GM18873 (cell line): ENCODE results near the gene PLA2G2F.

ENCODE experiments used
- ATAC-seq: cut with Tn5 transposase; IDR thresholded peaks from one replicate; pipeline ENCODE4 v1.9.1; 2021; ENCODE audit warnings: mild to moderate bottlenecking, moderate library complexity, moderate number of reproducible peaks; ENCODE audit not compliant: unreplicated experiment, low FRiP score

PLA2G2F gene

GRCh38 chr1:20166051-20166450 lies 26.9 kb downstream of the PLA2G2F start:
- no peak for ATAC-seq

- ATAC-seq, result no peak
Measured at GRCh38 chr1:20167126-20167525, 28.0 kb downstream of the PLA2G2F start.

- ATAC-seq, result no peak
Measured at GRCh38 chr1:20168564-20169491, 29.7 kb downstream of the PLA2G2F start.

DNA sequence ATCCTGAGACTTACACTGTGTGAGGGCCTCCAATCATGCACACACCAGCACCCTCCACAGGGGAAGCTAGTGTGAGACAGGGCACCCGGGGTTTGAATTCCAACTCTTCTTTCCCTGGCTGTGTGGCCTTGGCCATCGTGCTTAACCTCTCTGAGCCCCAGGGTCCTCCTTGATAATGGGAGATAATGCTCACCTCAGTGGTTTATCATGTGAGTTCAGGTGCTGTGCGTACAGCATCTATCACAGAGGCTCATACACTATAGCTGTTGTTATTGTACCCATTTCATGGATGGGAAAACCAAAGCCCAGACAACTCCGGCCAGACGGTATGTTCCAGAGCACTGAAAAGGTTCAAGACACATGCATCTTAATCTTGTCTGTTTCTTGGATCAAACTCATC lies 30.8 kb downstream of the PLA2G2F start:
- ATAC-seq, result no peak

DNA sequence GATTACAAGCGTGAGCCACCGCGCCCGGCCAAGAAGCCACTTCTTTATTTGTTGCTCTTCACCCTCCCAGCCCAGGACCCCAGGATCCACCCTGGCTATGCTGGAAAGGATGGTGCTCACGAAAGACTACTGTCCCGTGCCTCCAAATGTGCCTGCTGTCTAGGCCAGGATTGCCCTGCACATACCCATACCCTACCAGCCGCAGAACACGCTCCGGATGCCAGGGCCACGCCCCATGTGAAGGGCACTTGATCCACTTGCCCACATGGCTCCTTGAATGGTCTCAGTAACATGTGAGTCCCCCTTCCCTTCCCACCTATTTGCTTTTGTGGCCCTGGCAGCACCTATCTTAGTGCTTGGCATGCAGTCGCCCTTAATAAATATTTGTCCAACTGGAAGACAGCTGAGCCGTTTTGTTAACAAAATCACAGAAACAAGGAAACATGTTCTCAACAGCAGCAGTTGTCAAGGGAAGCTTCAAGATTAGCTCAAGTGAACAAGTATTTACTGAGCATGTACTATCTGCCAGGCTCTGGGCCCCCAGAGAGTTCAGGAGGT lies 33.0 kb downstream of the PLA2G2F start:
- no peak for ATAC-seq

GRCh38 chr1:20174937-20175666 lies 36.0 kb downstream of the PLA2G2F start:
- no peak for ATAC-seq

DNA sequence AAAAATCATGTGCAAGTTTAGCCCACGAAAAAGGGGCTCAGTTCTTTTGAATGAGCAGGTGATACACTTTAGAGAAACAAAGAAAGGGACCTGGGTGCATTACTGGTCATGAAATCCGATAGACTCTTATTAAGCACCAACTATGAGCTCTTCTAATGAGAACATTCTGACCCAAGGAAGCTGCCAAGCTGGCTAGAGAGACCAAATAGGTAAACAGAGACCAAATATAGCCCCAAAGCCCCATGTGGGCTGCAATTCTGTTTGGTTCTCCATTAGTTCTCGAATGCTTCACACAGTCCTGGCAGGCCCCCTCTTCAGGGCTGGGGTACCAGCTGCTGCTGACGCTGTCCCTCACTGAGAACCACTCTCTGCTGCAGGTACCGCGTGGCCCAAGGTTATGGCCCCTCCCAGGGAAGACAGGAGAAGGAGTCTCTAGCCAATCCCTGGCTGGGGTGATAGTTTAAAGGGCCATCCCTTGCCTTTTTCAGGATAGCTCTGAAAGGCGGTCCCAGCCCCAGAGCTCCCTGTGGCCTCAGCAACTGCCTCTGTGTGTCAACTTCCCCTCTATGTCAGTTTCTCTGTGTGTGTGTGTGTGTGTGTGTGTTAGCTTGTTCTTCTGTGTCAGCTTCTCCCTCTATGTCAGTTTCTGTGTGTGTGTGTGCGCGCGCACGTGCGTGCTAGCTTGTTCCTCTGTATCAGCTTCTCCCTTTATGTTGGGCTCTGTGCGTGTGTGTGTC lies 39.7 kb downstream of the PLA2G2F start:
- no peak for ATAC-seq

- no peak for ATAC-seq
Measured at GRCh38 chr1:20179371-20180128, 40.4 kb downstream of the PLA2G2F start.

DNA sequence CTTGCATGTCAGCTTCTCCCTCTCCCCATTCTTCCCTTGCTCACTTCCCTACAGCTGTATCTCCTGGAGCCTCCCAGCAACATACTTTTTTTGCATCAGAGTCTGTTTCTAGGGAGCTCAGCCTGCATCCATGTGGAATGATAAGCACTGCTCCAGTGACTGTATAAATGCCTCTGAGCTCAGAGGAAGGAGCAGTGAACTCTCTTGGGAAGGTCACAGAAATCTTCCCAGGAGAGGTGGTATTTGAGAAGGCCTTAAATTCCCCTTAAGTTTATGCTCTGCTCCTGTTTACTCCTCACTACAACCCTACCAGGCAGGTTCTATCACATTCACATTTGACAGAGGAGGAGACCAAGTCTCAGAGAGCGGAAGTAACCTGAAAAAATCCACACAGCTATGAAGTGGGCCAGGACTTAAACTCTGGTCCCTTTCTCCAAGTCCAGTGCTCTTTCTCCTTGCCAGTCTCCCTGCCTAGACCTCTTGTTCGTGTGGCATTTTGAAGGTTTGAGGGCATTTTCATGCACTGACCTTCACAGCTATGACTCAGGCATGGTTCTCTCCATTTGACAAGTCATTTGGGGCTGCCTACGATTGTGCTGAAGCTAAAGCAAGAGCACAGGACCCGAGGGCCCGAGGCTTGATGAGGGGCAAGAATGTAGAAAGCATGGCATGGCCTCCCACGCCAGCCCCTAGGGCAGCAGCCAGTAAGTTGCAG lies 41.2 kb downstream of the PLA2G2F start:
- ATAC-seq, result no peak

GRCh38 chr1:20180844-20181207 lies 41.7 kb downstream of the PLA2G2F start:
- no peak for ATAC-seq

- ATAC-seq, result no peak
Measured at GRCh38 chr1:20182415-20182814, 43.3 kb downstream of the PLA2G2F start.

DNA sequence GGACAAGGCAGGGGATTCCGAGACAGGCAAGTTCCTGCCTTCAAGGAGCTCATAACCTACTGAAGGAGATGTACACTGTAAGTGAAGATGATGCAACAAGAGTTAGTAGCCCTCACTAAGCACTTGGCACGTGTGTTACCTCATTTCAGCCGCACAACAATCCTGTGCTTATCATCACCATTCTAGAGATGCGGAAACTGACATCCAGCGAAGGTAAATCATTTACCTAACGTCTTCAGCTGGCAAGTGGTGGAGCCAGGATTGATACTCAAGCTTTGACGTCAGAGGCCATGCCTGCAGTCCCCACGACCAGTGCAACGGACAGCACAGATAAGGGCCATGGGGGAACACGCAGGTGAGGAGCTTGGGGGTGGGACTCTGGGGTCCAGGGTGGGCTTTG lies 43.9 kb downstream of the PLA2G2F start:
- ATAC-seq, result no peak

DNA sequence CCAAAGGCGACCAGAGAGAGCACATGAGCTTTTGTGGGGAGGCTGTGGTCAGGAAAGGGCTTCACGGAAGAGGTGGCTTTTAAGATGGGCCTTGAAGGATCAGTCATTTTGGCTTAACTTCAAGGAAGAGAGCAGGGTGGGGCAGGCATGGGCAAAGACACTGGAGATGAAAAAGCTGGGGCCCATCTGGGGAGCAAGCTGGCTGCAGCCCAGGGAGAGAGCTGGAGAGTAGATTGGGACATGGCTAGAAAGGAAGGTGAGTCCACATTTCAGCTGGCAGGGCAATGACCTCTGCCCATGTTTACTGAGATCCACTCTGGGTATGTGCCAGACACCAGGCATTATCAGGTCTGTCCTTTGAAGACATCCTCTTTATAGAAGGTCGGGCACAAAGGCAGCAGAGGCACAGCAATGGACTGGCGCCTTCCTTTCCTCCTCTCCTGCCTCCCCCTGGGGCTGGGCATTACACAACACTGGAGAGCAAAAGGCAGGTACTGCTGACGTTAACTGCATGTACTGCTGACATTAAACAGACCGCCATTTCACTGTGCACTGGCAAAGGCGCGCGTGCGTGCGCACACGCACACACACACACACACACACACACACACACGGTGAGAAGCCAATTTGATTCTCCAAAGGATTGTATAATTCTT lies 44.6 kb downstream of the PLA2G2F start:
- no peak for ATAC-seq

DNA sequence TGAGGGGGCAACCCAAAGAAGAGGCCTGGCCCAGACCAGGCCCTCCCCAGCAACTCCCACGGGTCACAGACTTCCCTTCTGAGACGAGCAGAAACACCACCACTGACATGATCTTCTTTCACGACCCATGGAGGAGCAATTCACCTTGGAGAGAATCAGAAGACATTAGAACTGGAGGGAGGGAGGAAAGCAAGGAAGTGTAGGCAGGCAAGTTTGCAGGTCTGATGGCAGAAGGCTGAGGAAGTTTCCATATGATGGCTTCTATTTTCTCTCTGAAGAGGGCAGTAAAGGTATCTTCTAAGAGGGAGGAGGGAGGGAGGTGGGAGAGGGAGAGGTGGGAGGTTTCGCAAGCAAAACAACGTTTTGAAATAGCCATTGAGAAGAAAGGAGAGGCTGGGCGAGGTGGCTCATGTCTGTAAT lies 45.4 kb downstream of the PLA2G2F start:
- no peak for ATAC-seq

DNA sequence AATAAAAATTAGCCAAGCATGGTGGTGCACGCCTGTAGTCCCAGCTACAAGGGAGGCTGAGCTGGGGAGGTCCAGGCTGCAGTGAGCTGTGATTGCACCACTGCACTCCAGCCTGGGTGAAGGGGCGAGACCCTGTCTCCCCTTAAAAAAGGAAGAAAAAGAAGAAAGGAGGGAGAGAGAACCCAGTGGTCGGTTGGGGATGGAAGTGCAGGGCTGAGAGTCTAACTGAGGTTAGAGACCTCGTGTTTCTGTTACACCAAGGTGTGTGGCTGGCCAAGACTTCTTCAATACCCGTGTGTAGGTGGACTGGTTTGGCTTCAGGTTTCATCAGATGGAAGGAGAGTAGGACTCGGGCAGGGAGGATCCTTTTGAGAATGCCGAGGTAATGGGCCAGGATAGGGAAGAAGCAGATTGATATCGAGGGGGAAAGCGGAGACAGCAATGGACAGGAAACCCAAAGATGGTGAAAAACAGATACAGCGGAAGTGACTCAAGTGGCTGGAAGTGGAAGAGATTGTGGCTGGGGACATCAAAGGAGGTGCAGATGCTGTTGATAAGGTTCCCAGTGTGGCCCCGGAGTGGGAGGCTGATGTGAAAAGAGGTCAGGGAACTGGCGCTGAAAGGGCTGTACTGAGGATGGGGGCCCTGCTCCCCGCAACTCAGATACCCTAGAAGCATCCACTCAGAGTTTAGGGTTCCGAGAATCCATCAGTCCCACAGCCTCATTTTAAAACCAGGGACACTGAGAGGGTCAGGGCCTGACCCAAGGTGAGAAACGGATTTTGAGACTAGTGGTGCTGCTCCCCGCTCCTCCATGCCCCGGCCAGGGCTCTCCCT lies 46.1 kb downstream of the PLA2G2F start:
- ATAC-seq, result no peak

GRCh38 chr1:20185834-20186782 lies 47.0 kb downstream of the PLA2G2F start, which contains the start of the genes PLA2G2C and UBXN10:
Gene PLA2G2C, minus strand, starts transcription at chr1:20186518. Its CDS starts 9,155 bp downstream, at chr1:20177363.
Gene UBXN10, plus strand, starts transcription at chr1:20186096. Its CDS starts 4,466 bp downstream, at chr1:20190562.
- ATAC-seq, result no peak
